ENCODE results near the gene TAS2R60. TPM values are rescaled to one million over a fixed set of nuclear protein-coding genes. Genes with fewer than 3 reads are reported as not detected.

Gene TAS2R60
- total RNA-seq, 1 experiment from 2014 or later, result not detected

DNA sequence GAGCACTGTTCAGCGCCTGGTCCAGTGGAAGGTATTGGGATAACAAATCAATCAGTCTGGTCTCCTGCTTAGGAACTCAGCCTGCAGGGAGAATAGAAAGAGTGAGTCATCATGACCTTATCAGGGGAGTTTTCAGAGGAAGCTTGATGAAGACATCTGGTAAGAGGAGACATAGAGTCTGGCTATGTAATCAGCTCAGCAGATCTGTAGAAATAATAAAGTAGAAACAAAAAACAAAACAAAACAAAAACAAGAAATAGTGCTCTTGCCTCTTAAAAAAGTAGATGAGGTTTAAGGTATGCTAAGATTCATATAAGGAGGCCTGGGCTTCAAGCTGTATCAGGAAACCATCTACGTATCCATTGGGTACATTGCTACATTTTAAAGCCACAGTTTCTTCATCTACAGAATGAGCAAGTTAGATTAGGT lies 48.8 kb downstream of the TAS2R60 start:
- Histone ChIP-seq H3K79me1 (ENCODE audit: insufficient read depth, low read depth, low read length, poor library complexity, severe bottlenecking) (no peaks in the 10 kb centered on the region), H3K56ac (ENCODE audit: insufficient read length, low read depth, low read length) (no peak overlapping the region), H3K4me2 (ENCODE audit: insufficient read depth, insufficient read length, low read length) (no peak overlapping the region), H4K20me1 (ENCODE audit: control insufficient read depth, insufficient read depth, insufficient read length) (no peaks in the 10 kb centered on the region), H3K4me1 (ENCODE audit: insufficient read depth, low read length) (no peaks in the 10 kb centered on the region; the same call in 1 of the 2 replicates), H4K8ac (replicated peaks; ENCODE audit: insufficient read length, low read depth, low read length) (no peak overlapping the region), H4K91ac (ENCODE audit: insufficient read length, low read depth, low read length) (no peak overlapping the region), H4K5ac (ENCODE audit: insufficient read length, low read depth, low read length) (no peak overlapping the region), H3K4ac (ENCODE audit: low read depth, low read length) (no peak overlapping the region), H2BK15ac (ENCODE audit: low read depth, low read length) (no peak overlapping the region), H3K79me2 (ENCODE audit: insufficient read depth, low read length) (no peaks in the 10 kb centered on the region), H2BK120ac (ENCODE audit: low read depth, low read length, poor library complexity, severe bottlenecking) (no peak overlapping the region), H2AK5ac (ENCODE audit: insufficient read length, low read length) (no peak overlapping the region), H3K23me2 (ENCODE audit: insufficient read length, low read depth, low read length, poor library complexity, severe bottlenecking) (no peaks in the 10 kb centered on the region), H2AFZ (ENCODE audit: low read length) (no peak overlapping the region), H3K9ac (ENCODE audit: extremely low read depth, insufficient read length, low read length) (no peak overlapping the region), H2BK12ac (ENCODE audit: insufficient read length, low read depth, low read length) (no peak overlapping the region), H3K18ac (ENCODE audit: insufficient read length, low read depth, low read length) (no peak overlapping the region), H3K27me3 (ENCODE audit: insufficient read depth, low read length) (no peaks in the 10 kb centered on the region), H3K14ac (ENCODE audit: insufficient read depth, low read length) (no peak overlapping the region), H2BK20ac (ENCODE audit: low read depth, low read length, poor library complexity, severe bottlenecking) (no peak overlapping the region), H3K9me3 (ENCODE audit: control insufficient read depth, low read depth, low read length) (no peaks in the 10 kb centered on the region), H3K27ac (ENCODE audit: insufficient read length, low read depth, low read length) (no peak overlapping the region), H3K23ac (ENCODE audit: insufficient read length, low read depth, low read length) (no peak overlapping the region), H2BK5ac (ENCODE audit: insufficient read length, low read length) (no peak overlapping the region), H3T11ph (ENCODE audit: low read length) (no peak overlapping the region)
- H3K9me3 Mint-ChIP-seq, result no peaks in the 10 kb centered on the region; a peak in 1 of 5 replicates
- no peaks in the 10 kb centered on the region for H3K36me3 Mint-ChIP-seq (ENCODE audit: insufficient read depth in 1 of 3, low read depth in 3 of 3)
- H3K4me1 Mint-ChIP-seq, result peaks cover 0 to 3% of the 10 kb centered on the region in 2 experiments; a peak in 1 of 4 replicates
- H3K27ac Mint-ChIP-seq, result no peak overlapping the region
- H3K27me3 Mint-ChIP-seq (ENCODE audit: low read depth), result no peaks in the 10 kb centered on the region
- WGBS (ENCODE audit: extremely low coverage, insufficient read length, low lambda C conversion rate), result no CpG with 5 or more reads among the region's 2 CpGs
- DNase-seq, result no peak
- no peak overlapping the region for H3K4me3 Mint-ChIP-seq
- TF ChIP-seq, protein P1, sequence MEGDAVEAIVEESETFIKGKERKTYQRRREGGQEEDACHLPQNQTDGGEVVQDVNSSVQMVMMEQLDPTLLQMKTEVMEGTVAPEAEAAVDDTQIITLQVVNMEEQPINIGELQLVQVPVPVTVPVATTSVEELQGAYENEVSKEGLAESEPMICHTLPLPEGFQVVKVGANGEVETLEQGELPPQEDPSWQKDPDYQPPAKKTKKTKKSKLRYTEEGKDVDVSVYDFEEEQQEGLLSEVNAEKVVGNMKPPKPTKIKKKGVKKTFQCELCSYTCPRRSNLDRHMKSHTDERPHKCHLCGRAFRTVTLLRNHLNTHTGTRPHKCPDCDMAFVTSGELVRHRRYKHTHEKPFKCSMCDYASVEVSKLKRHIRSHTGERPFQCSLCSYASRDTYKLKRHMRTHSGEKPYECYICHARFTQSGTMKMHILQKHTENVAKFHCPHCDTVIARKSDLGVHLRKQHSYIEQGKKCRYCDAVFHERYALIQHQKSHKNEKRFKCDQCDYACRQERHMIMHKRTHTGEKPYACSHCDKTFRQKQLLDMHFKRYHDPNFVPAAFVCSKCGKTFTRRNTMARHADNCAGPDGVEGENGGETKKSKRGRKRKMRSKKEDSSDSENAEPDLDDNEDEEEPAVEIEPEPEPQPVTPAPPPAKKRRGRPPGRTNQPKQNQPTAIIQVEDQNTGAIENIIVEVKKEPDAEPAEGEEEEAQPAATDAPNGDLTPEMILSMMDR (conservative IDR thresholded peaks at IDR 0.05), result no peak
